HEK293 (cell line): ENCODE data around the gene ABHD14A.
A peak's percentile ranks its signal among the peaks of the same experiment; 100 is the strongest.

Experiments used
- CTCF ChIA-PET: fragments of 350-600 bp; formaldehyde crosslinking; extraction: SDS; loops from one replicate; lab custom pipeline; 2021; ENCODE audit warnings: antibody characterized with exemption; lab: Yijun Ruan, JAX
- POLR2A ChIA-PET: fragments of 300-600 bp; formaldehyde crosslinking; extraction: SDS; loops from one replicate; lab custom pipeline; 2020; ENCODE audit warnings: antibody characterized with exemption, inconsistent platforms; lab: Yijun Ruan, JAX
- H3K27ac ChIP-seq: fragments of 200-500 bp; sonication (Bioruptor generic); 2 replicates; pipeline ENCODE4 v1.5.1; 2014; ENCODE audit warnings: low read depth, low read length, control low read depth, inconsistent platforms; ENCODE audit errors: extremely low read depth
- H3K36me3 ChIP-seq, 2 experiments: fragments of 200-500 bp in 1 of 2; sonication (Bioruptor generic) in 1 of 2; 1 replicate in 1 of 2; 2 replicates in 1 of 2; pipeline ENCODE4 v1.5.1; 2014 to 2017; ENCODE audit warnings: inconsistent platforms in 2 of 2, low read length in 2 of 2; ENCODE audit not compliant: control insufficient read depth in 2 of 2, insufficient read depth in 1 of 2
- H3K4me1 ChIP-seq: fragments of 200-500 bp; sonication (Bioruptor generic); 2 replicates; pipeline ENCODE4 v1.5.1; 2014; ENCODE audit warnings: mild to moderate bottlenecking, low read length, inconsistent platforms; ENCODE audit not compliant: control insufficient read depth, insufficient read depth
- H3K4me3 ChIP-seq: 2 replicates; pipeline ENCODE4 v1.5.1; 2011; ENCODE audit warnings: low read depth, mild to moderate bottlenecking, control low read depth, low read length, moderate library complexity
- H3K9me3 ChIP-seq: fragments of 200-500 bp; sonication (Bioruptor generic); 2 replicates; pipeline ENCODE4 v1.5.1; 2014; ENCODE audit warnings: low read depth, low read length, inconsistent platforms; ENCODE audit not compliant: control insufficient read depth, insufficient read depth
- CTCF ChIP-seq: fragments of 450-650 bp; formaldehyde crosslinking; IDR thresholded peaks from 2 replicates; pipeline ENCODE4 v1.5.1; 2016; ENCODE audit warnings: missing biosample characterization, missing genetic modification characterization
- YY1 ChIP-seq: fragments of 450-650 bp; formaldehyde crosslinking; IDR thresholded peaks from 2 replicates; pipeline ENCODE4 v1.5.1; 2018; ENCODE audit warnings: missing biosample characterization, missing genetic modification characterization
- ZNF10 ChIP-seq: fragments of 450-650 bp; formaldehyde crosslinking; IDR thresholded peaks from 2 replicates; pipeline ENCODE4 v1.5.1; 2017; ENCODE audit warnings: missing biosample characterization, missing genetic modification characterization
- ZNF138 ChIP-seq: fragments of 450-650 bp; formaldehyde crosslinking; IDR thresholded peaks from 2 replicates; pipeline ENCODE4 v1.5.1; 2016; ENCODE audit warnings: missing biosample characterization, missing genetic modification characterization, borderline replicate concordance
- ZNF140 ChIP-seq: fragments of 450-650 bp; formaldehyde crosslinking; IDR thresholded peaks from 2 replicates; pipeline ENCODE4 v1.5.1; 2016; ENCODE audit warnings: missing biosample characterization, missing genetic modification characterization
- ZNF18 ChIP-seq: fragments of 450-650 bp; formaldehyde crosslinking; IDR thresholded peaks from 2 replicates; pipeline ENCODE4 v1.5.1; 2016; ENCODE audit warnings: missing biosample characterization, missing genetic modification characterization
- ZNF561 ChIP-seq: fragments of 450-650 bp; IDR thresholded peaks from 2 replicates; pipeline ENCODE4 v1.5.1; 2018; ENCODE audit warnings: missing biosample characterization, missing genetic modification characterization, borderline replicate concordance
- ZNF600 ChIP-seq: fragments of 450-650 bp; formaldehyde crosslinking; IDR thresholded peaks from 2 replicates; pipeline ENCODE4 v1.5.1; 2016; ENCODE audit warnings: missing biosample characterization, missing genetic modification characterization
- ZNF639 ChIP-seq: fragments of 450-650 bp; formaldehyde crosslinking; IDR thresholded peaks from 2 replicates; pipeline ENCODE4 v1.5.1; 2016; ENCODE audit warnings: missing biosample characterization, missing genetic modification characterization
- ZNF654 ChIP-seq: fragments of 450-650 bp; formaldehyde crosslinking; IDR thresholded peaks from 2 replicates; pipeline ENCODE4 v1.5.1; 2016; ENCODE audit warnings: low read depth, missing biosample characterization, missing genetic modification characterization
- TF ChIP-seq, protein P1 (sequence below): fragments of 450-650 bp; formaldehyde crosslinking; IDR thresholded peaks from 2 replicates; pipeline ENCODE4 v1.5.1; 2016; ENCODE audit warnings: missing biosample characterization, missing genetic modification characterization, borderline replicate concordance
- TF ChIP-seq, protein P2 (sequence below): fragments of 450-650 bp; formaldehyde crosslinking; IDR thresholded peaks from 2 replicates; pipeline ENCODE4 v1.5.1; 2016; ENCODE audit warnings: missing biosample characterization, missing genetic modification characterization, low read depth

ABHD14A gene

GRCh38 chr3:52004163-52004787 lies 29.4 kb downstream of the ABHD14A start:
- TF ChIP-seq ZNF639 (tag by site-specific recombination), result no peak
- peak; percentile 40 for TF ChIP-seq CTCF (tag by site-specific recombination)
- peak; percentile 41 for TF ChIP-seq ZNF654

GRCh38 chr3:52004906-52005395 lies 30.1 kb downstream of the ABHD14A start:
- no peak overlapping the region for H3K4me3 ChIP-seq
- H3K27ac ChIP-seq, result no peak overlapping the region
- no peaks in the 10 kb centered on the region for H3K9me3 ChIP-seq
- ChIA-PET POLR2A (interaction anchor here (0.6 to 1.0 kb wide), 5 partner anchors 9 to 126 kb away, joined by 3 to 7 read pairs (median 4); partner anchors contain the start of genes DUSP7 and RPL29), CTCF (interaction anchor here (0.6 to 5.8 kb wide), 16 partner anchors 9 to 895 kb away, joined by 3 to 62 read pairs (median 4); partner anchors contain the start of genes DUSP7, PARP3 and RRP9)
- H3K4me1 ChIP-seq, result no peaks in the 10 kb centered on the region
- no peaks in the 10 kb centered on the region for H3K36me3 ChIP-seq
- TF ChIP-seq ZNF10 (tag by site-specific recombination) (no peak), ZNF18 (no peak), YY1 (tag by site-specific recombination) (no peak), ZNF600 (tag by site-specific recombination) (no peak), ZNF138 (no peak), ZNF639 (tag by site-specific recombination) (no peak), ZNF140 (tag by site-specific recombination) (no peak), ZNF561 (tag by site-specific recombination) (no peak)
- TF ChIP-seq, protein P1, sequence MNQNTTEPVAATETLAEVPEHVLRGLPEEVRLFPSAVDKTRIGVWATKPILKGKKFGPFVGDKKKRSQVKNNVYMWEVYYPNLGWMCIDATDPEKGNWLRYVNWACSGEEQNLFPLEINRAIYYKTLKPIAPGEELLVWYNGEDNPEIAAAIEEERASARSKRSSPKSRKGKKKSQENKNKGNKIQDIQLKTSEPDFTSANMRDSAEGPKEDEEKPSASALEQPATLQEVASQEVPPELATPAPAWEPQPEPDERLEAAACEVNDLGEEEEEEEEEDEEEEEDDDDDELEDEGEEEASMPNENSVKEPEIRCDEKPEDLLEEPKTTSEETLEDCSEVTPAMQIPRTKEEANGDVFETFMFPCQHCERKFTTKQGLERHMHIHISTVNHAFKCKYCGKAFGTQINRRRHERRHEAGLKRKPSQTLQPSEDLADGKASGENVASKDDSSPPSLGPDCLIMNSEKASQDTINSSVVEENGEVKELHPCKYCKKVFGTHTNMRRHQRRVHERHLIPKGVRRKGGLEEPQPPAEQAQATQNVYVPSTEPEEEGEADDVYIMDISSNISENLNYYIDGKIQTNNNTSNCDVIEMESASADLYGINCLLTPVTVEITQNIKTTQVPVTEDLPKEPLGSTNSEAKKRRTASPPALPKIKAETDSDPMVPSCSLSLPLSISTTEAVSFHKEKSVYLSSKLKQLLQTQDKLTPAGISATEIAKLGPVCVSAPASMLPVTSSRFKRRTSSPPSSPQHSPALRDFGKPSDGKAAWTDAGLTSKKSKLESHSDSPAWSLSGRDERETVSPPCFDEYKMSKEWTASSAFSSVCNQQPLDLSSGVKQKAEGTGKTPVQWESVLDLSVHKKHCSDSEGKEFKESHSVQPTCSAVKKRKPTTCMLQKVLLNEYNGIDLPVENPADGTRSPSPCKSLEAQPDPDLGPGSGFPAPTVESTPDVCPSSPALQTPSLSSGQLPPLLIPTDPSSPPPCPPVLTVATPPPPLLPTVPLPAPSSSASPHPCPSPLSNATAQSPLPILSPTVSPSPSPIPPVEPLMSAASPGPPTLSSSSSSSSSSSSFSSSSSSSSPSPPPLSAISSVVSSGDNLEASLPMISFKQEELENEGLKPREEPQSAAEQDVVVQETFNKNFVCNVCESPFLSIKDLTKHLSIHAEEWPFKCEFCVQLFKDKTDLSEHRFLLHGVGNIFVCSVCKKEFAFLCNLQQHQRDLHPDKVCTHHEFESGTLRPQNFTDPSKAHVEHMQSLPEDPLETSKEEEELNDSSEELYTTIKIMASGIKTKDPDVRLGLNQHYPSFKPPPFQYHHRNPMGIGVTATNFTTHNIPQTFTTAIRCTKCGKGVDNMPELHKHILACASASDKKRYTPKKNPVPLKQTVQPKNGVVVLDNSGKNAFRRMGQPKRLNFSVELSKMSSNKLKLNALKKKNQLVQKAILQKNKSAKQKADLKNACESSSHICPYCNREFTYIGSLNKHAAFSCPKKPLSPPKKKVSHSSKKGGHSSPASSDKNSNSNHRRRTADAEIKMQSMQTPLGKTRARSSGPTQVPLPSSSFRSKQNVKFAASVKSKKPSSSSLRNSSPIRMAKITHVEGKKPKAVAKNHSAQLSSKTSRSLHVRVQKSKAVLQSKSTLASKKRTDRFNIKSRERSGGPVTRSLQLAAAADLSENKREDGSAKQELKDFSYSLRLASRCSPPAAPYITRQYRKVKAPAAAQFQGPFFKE (tag by site-specific recombination), result no peak
- TF ChIP-seq, protein P2, sequence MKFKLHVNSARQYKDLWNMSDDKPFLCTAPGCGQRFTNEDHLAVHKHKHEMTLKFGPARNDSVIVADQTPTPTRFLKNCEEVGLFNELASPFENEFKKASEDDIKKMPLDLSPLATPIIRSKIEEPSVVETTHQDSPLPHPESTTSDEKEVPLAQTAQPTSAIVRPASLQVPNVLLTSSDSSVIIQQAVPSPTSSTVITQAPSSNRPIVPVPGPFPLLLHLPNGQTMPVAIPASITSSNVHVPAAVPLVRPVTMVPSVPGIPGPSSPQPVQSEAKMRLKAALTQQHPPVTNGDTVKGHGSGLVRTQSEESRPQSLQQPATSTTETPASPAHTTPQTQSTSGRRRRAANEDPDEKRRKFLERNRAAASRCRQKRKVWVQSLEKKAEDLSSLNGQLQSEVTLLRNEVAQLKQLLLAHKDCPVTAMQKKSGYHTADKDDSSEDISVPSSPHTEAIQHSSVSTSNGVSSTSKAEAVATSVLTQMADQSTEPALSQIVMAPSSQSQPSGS (tag by site-specific recombination), result no peak

More at GRCh38 chr3:52004163-52004787, 29.4 kb downstream of the ABHD14A start:
- ChIA-PET CTCF (interaction anchor here (0.5 to 5.8 kb wide), 17 partner anchors 9 to 1507 kb away, joined by 3 to 62 read pairs (median 5); partner anchors contain the start of genes DUSP7, PARP3, POC1A and RRP9), POLR2A (interaction anchor here (1.0 kb wide), 1 partner anchor 8 kb away, joined by 5 read pairs; the partner anchor contains the start of gene RPL29)
- H3K27ac ChIP-seq, result no peak overlapping the region
- no peak overlapping the region for H3K4me3 ChIP-seq
- H3K4me1 ChIP-seq, result no peaks in the 10 kb centered on the region
- H3K36me3 ChIP-seq, result no peaks in the 10 kb centered on the region
- no peaks in the 10 kb centered on the region for H3K9me3 ChIP-seq
